ENCODE data around the gene PLSCR4. TPM values are rescaled to one million over a fixed set of nuclear protein-coding genes. Genes with fewer than 3 reads are reported as not detected.

PLSCR4 gene
- total RNA-seq, 2 experiments from 2014 or later, result not detected

- Histone ChIP-seq H3K9me2 (ENCODE audit: insufficient read depth, low read length) (no peaks in the 10 kb centered on the region), H3K4me1 (ENCODE audit: insufficient read depth, low read length, poor library complexity, severe bottlenecking) (no peaks in the 10 kb centered on the region), H3K27ac (ENCODE audit: low read depth, low read length, poor library complexity, severe bottlenecking) (no peak overlapping the region), H4K20me1 (ENCODE audit: insufficient read depth, low read length) (no peaks in the 10 kb centered on the region), H3K9me3 (ENCODE audit: low read length) (no peaks in the 10 kb centered on the region), H3K36me3 (ENCODE audit: insufficient read depth, low read length) (no peaks in the 10 kb centered on the region), H3K79me2 (ENCODE audit: insufficient read depth, low read depth, low read length) (no peaks in the 10 kb centered on the region), H3K4me3 (ENCODE audit: low read depth, low read length, poor library complexity, severe bottlenecking) (no peak overlapping the region), H3K4me2 (ENCODE audit: low read length) (no peak overlapping the region), H2AFZ (ENCODE audit: low read length) (no peak overlapping the region)
- no peak for DNase-seq (ENCODE audit: low spot score)
- TF ChIP-seq CTCF (conservative IDR thresholded peaks at IDR 0.05; ENCODE audit: low read length) (no peak), EZH2phosphoT487 (IDR thresholded peaks at IDR 0.05; ENCODE audit: borderline replicate concordance, low read depth, low read length) (no peak)
- intact Hi-C loops (cut with micrococcal nuclease; ENCODE audit: unreplicated experiment), result no loop called here
- BruUV-seq (replicated peaks), result no TSS peak
- ChIA-PET POLR2A (no interaction called here), CTCF (ENCODE audit: unreplicated experiment) (no interaction called here)
Measured at GRCh38 chr3:146268535-146269219, 17.8 kb upstream of the PLSCR4 start.

GRCh38 chr3:146265720-146266119, 14.8 kb upstream of the PLSCR4 start:
- ChIA-PET CTCF (ENCODE audit: unreplicated experiment) (no interaction called here), POLR2A (interaction anchor here (0.7 kb wide), 1 partner anchor 65 kb away, joined by 3 read pairs; no protein-coding TSS in a partner anchor)
- BruUV-seq (replicated peaks), result no TSS peak
- Histone ChIP-seq H3K79me2 (ENCODE audit: insufficient read depth, low read depth, low read length) (no peaks in the 10 kb centered on the region), H4K20me1 (ENCODE audit: insufficient read depth, low read length) (no peaks in the 10 kb centered on the region), H3K9me2 (ENCODE audit: insufficient read depth, low read length) (no peaks in the 10 kb centered on the region), H2AFZ (ENCODE audit: low read length) (no peak overlapping the region), H3K36me3 (ENCODE audit: insufficient read depth, low read length) (no peaks in the 10 kb centered on the region), H3K4me3 (ENCODE audit: low read depth, low read length, poor library complexity, severe bottlenecking) (no peak overlapping the region), H3K27ac (ENCODE audit: low read depth, low read length, poor library complexity, severe bottlenecking) (no peak overlapping the region), H3K4me2 (ENCODE audit: low read length) (no peak overlapping the region), H3K4me1 (ENCODE audit: insufficient read depth, low read length, poor library complexity, severe bottlenecking) (no peaks in the 10 kb centered on the region), H3K9me3 (ENCODE audit: low read length) (no peaks in the 10 kb centered on the region)
- intact Hi-C loops (cut with micrococcal nuclease; ENCODE audit: unreplicated experiment), result no loop called here
- TF ChIP-seq CTCF (conservative IDR thresholded peaks at IDR 0.05; ENCODE audit: low read length) (no peak), EZH2phosphoT487 (IDR thresholded peaks at IDR 0.05; ENCODE audit: borderline replicate concordance, low read depth, low read length) (no peak)
- no peak for DNase-seq (ENCODE audit: low spot score)

- Histone ChIP-seq H3K36me3 (ENCODE audit: insufficient read depth, low read length) (no peaks in the 10 kb centered on the region), H3K4me3 (ENCODE audit: low read depth, low read length, poor library complexity, severe bottlenecking) (no peak overlapping the region), H2AFZ (ENCODE audit: low read length) (no peak overlapping the region), H3K27ac (ENCODE audit: low read depth, low read length, poor library complexity, severe bottlenecking) (no peak overlapping the region), H3K9me2 (ENCODE audit: insufficient read depth, low read length) (no peaks in the 10 kb centered on the region), H3K79me2 (ENCODE audit: insufficient read depth, low read depth, low read length) (no peaks in the 10 kb centered on the region), H4K20me1 (ENCODE audit: insufficient read depth, low read length) (no peaks in the 10 kb centered on the region), H3K9me3 (ENCODE audit: low read length) (no peaks in the 10 kb centered on the region), H3K4me1 (ENCODE audit: insufficient read depth, low read length, poor library complexity, severe bottlenecking) (no peaks in the 10 kb centered on the region), H3K4me2 (ENCODE audit: low read length) (no peak overlapping the region)
- no peak for TF ChIP-seq EZH2phosphoT487 (IDR thresholded peaks at IDR 0.05; ENCODE audit: borderline replicate concordance, low read depth, low read length)
- TF ChIP-seq CTCF (conservative IDR thresholded peaks at IDR 0.05; ENCODE audit: low read length), result no peak
- DNase-seq (ENCODE audit: low spot score), result no peak
- ChIA-PET CTCF (ENCODE audit: unreplicated experiment) (no interaction called here), POLR2A (no interaction called here)
- no TSS peak for BruUV-seq (replicated peaks)
- intact Hi-C loops (cut with micrococcal nuclease; ENCODE audit: unreplicated experiment), result no loop called here
Measured at GRCh38 chr3:146262371-146263110, 11.6 kb upstream of the PLSCR4 start.

All from OCI-LY7 (cell line).